GM13977 (cell line): ENCODE measurements around the gene ANKHD1.

Experiments
- DNase-seq: peaks from one replicate; pipeline ENCODE4 v3.0.0; 2012; ENCODE audit warnings: low spot score
- in situ Hi-C: fragments of 300-500 bp; cut with MboI; formaldehyde crosslinking; loops from one replicate; pipeline ENCODE4 v1.12.0; 2022; ENCODE audit warnings: low sequenced_read_pairs, low pct_unique_long_range_greater_than_20kb, mixed read lengths, inconsistent platforms; ENCODE audit not compliant: unreplicated experiment
- TF ChIP-seq, protein P1 (sequence below): IDR thresholded peaks from 2 replicates; pipeline ENCODE4 v1.5.1; 2012; ENCODE audit warnings: mild to moderate bottlenecking, control low read depth; ENCODE audit not compliant: insufficient read depth; ENCODE audit errors: extremely low read depth, missing control alignments

The ANKHD1 gene

DNA sequence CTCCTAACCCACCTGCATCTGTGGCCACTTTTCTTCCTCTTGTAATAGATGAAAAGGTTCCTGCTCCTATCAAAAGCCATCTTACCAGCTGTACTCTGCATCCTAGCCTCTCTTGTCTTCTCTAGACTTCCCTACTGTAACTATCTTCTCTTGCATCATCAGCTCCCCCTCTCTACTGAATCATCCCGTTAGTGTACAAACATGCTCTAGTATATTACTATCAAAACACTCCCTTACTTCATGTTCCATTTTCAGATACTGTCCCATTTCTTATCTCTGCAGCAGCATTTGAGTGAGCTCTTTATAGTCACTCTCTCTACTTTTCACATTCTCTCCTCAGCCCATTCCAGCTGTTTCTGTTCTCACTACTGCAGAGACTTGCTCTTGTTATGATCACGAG is 152.8 kb downstream of the ANKHD1 start:
- TF ChIP-seq, protein P1, sequence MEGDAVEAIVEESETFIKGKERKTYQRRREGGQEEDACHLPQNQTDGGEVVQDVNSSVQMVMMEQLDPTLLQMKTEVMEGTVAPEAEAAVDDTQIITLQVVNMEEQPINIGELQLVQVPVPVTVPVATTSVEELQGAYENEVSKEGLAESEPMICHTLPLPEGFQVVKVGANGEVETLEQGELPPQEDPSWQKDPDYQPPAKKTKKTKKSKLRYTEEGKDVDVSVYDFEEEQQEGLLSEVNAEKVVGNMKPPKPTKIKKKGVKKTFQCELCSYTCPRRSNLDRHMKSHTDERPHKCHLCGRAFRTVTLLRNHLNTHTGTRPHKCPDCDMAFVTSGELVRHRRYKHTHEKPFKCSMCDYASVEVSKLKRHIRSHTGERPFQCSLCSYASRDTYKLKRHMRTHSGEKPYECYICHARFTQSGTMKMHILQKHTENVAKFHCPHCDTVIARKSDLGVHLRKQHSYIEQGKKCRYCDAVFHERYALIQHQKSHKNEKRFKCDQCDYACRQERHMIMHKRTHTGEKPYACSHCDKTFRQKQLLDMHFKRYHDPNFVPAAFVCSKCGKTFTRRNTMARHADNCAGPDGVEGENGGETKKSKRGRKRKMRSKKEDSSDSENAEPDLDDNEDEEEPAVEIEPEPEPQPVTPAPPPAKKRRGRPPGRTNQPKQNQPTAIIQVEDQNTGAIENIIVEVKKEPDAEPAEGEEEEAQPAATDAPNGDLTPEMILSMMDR = no peak
- in situ Hi-C loops = no loop called here
- no peak for DNase-seq

DNA sequence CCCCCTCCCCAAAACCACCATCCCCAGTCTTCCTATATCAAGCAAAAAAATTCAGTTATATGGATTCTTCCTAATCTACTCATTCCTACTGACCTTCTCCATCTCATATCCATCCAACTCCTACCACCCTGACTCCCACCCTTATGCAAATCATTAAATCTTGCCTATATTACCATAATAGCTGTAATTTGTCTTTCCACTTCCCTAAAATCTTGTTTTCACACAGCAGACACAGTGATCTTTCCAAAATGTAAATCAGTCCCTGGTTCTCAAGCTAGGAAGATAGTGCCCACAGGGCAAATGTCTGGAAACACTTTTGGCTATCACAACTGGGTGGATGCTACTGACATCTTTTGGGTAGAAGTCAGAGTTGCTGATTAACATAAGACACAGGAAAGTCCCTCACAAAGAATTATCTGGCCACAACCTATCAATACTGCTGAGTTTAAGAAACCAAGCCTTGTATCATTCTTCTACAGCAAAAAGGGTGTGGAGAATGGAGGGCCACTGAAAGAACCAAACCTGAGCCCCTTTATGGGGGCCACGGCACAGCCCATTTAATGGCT is 154.2 kb downstream of the ANKHD1 start:
- in situ Hi-C loops = no loop called here
- peak; percentile 47 for DNase-seq
- TF ChIP-seq, protein P1 = no peak

DNA sequence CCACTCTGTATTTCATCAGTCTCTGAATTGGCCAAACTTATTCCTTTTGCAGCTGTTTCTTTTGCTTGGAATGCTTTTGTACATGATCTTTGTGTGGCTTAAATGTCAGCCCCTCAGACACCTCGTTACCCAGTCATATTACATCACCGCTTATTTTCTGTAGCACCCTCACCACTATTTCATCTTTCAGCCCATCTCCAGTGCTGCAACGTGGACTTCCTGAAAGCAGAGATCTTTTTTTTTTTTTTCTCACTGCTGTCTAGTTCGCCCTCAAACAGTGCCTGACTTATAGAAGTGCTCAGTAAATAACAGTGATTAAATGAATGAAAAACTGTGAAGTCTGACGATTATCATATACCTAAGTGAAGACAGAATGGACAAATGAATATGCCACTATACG is 154.8 kb downstream of the ANKHD1 start:
- in situ Hi-C loops = no loop called here
- TF ChIP-seq, protein P1 = no peak
- no peak for DNase-seq

DNA sequence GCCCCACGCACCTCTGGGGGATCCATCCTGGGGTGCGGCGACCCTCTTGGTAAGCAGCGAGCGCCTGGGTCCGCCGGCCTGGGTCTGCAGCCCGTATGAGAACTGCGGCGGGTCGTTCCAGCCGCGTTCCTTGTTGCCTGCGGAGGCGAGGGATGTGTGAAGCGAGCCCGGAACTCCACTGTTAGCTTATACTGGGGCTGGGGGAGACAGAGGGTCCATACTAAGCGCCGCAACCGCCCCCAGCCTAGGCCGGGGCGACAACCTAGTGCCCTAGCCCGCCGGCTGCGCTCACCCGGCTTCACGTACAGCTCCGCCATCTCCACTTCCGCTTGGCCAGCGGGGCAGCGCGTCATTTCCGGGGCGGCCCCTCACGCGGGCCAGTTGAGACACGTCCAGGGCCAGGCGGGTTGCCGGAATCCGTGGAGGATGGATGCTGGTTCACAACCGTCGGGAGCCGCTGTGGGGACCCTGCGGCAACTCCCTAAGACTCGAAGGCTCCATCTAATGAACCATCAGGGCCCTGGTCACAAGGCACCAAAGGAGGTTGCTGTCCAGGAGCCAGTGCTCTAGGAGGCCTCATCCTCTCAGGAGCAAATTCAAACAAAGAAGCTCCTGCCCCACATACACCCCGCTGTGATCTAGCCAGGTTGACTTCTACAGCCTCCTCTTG is 155.6 kb downstream of the ANKHD1 start, which contains the start of gene SRA1:
SRA1 (minus strand) TSS at position 338 of the 670 bp plus-strand sequence; CDS start at position 317, 21 bp downstream.
- TF ChIP-seq, protein P1 = no peak
- in situ Hi-C loops = no loop called here
- peak; percentile 93 for DNase-seq

DNA sequence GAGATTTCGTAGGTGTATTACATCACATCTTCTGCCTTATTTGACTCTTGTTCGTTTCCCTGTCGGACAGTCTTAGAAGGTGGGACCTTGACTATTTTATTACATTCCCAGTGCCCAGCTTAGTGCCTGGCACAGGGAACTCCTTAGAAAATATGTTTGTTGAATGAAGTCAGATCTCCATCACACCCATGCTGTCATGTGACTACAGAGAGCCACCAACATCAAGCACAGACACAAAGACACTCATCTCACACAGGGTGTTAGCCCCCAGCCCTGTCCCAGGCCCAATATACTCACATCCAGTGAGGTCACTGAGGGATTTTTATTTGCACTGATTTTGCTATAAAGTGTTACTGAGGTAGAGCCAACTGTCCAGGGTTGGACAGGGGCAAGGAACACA is 156.3 kb downstream of the ANKHD1 start:
- no peak for DNase-seq
- in situ Hi-C loops = no loop called here
- TF ChIP-seq, protein P1 = no peak

DNA sequence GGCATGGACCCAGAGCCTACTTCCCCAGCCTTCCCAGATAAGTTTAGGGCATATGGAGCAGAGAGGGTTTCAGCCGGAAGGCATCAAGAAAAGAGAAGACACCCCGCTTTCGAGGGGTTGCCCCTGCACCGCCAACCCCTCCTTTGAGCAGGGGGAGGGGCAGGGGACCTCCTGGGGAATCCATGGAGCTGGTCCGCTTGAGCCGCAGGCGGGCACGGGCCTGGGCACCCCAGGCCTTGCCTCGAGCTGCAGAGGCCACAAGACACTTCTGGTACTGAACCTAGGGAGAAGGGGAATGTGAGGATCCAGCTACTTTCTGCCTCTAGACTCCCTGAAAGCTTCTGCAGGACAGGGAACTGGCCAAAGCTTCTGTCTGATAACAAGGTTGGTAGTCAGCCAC is 156.9 kb downstream of the ANKHD1 start:
- in situ Hi-C loops = no loop called here
- no peak for DNase-seq
- TF ChIP-seq, protein P1 = no peak
